ENCODE measurements around the gene SPEN.
"Not testable (repeated sequence)": the region's sequence is repeated elsewhere in the genome, so short reads cannot be mapped to it uniquely, and the experiment has no call there.

Gene SPEN

GRCh38 chr1:15895233-15895632 lies 47.7 kb downstream of the SPEN start:
- Histone ChIP-seq H3K4ac (ENCODE audit: low read length) (no peak overlapping the region), H3K4me1 (ENCODE audit: control insufficient read depth in 2 of 2, insufficient read depth in 1 of 2, low read depth in 1 of 2, low read length in 2 of 2) (no peaks in the 10 kb centered on the region), H3K4me3 (ENCODE audit: low read length in 2 of 2) (no peak overlapping the region), H3K18ac (ENCODE audit: low read length) (no peak overlapping the region), H3K36me3 (replicated peaks in 1 of 2; ENCODE audit: control insufficient read depth in 2 of 2, insufficient read depth in 2 of 2, low read length in 2 of 2) (peaks cover 0 to 71% of the 10 kb centered on the region in 2 donors), H4K8ac (ENCODE audit: low read depth, low read length) (no peak overlapping the region), H3K9me3 (replicated peaks in 1 of 2; ENCODE audit: control insufficient read depth in 2 of 2, insufficient read depth in 1 of 2, low read depth in 1 of 2, low read length in 2 of 2) (peaks cover 0 to 6% of the 10 kb centered on the region in 2 donors), H2BK5ac (ENCODE audit: low read length) (no peak overlapping the region), H2BK15ac (ENCODE audit: low read length) (no peak overlapping the region), H3K4me2 (ENCODE audit: insufficient read depth, low read length, poor library complexity, severe bottlenecking) (no peak overlapping the region), H2BK12ac (ENCODE audit: low read length) (no peak overlapping the region), H3K27ac (replicated peaks; ENCODE audit: low read length) (no peak overlapping the region), H2BK120ac (ENCODE audit: low read depth, low read length) (no peak overlapping the region), H3K79me1 (ENCODE audit: low read depth, low read length) (peaks cover 3% of the 10 kb centered on the region), H3K23ac (ENCODE audit: low read depth, low read length, poor library complexity) (no peak overlapping the region), H2AK5ac (ENCODE audit: low read depth, low read length) (no peak overlapping the region), H3K9ac (ENCODE audit: low read depth, low read length, poor library complexity) (no peak overlapping the region), H3K14ac (ENCODE audit: low read length) (no peak overlapping the region), H2AFZ (ENCODE audit: low read length) (no peak overlapping the region), H3K27me3 (ENCODE audit: control insufficient read depth in 3 of 3, insufficient read depth in 3 of 3, low read depth in 1 of 3, low read length in 3 of 3) (no peaks in the 10 kb centered on the region), H4K91ac (ENCODE audit: low read depth, low read length, poor library complexity) (no peak overlapping the region)
- DNase-seq (ENCODE audit: low spot score): no peak

DNA sequence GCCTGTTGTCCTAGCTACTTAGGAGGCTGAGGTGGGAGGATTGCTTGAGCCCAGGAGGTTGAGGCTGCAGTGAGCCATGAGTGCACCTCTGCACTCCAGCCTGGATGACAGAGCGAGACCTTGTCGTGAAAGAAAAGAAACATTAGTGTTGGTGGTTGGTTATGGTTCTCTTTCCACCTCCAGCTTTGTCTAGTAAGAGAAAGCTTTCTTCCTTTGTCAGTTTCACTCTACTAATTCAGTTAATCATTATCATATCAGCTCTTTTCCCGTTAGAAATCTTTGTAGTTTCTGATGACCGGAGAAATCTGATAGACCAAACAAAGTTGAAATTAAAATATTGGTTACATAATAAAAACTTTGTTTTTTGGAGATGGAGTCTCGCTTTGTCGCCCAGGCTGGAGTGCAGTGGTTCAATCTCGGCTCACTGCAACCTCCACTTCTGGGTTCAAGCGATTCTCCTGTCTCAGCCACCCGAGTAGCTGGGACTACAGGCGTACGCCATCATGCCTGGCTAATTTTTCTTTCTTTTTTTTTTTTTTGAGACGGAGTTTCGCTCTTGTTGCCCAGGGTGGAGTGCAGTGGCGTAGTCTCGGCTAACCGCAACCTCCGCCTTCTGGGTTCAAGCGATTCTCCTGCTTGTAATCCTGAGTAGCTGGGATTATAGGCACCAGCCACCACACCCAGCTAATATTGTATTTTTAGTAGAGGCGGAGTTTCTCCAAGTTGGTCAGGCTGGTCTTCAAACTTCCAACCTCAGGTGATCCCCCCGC lies 49.5 kb downstream of the SPEN start:
- H2BK15ac ChIP-seq (ENCODE audit: low read length); H3K4me1 ChIP-seq (ENCODE audit: control insufficient read depth in 2 of 2, insufficient read depth in 1 of 2, low read depth in 1 of 2, low read length in 2 of 2); H2BK5ac ChIP-seq (ENCODE audit: low read length); H2AK5ac ChIP-seq (ENCODE audit: low read depth, low read length); H3K4me2 ChIP-seq (ENCODE audit: insufficient read depth, low read length, poor library complexity, severe bottlenecking); H2BK12ac ChIP-seq (ENCODE audit: low read length); H3K14ac ChIP-seq (ENCODE audit: low read length); H3K9ac ChIP-seq (ENCODE audit: low read depth, low read length, poor library complexity); H3K27me3 ChIP-seq (ENCODE audit: control insufficient read depth in 3 of 3, insufficient read depth in 3 of 3, low read depth in 1 of 3, low read length in 3 of 3); H3K4ac ChIP-seq (ENCODE audit: low read length); H3K18ac ChIP-seq (ENCODE audit: low read length); H2BK120ac ChIP-seq (ENCODE audit: low read depth, low read length); H3K23ac ChIP-seq (ENCODE audit: low read depth, low read length, poor library complexity); H4K8ac ChIP-seq (ENCODE audit: low read depth, low read length); H2AFZ ChIP-seq (ENCODE audit: low read length); H3K27ac ChIP-seq (replicated peaks; ENCODE audit: low read length); H3K9me3 ChIP-seq (replicated peaks in 1 of 2; ENCODE audit: control insufficient read depth in 2 of 2, insufficient read depth in 1 of 2, low read depth in 1 of 2, low read length in 2 of 2); H3K79me1 ChIP-seq (ENCODE audit: low read depth, low read length); DNase-seq (ENCODE audit: low spot score); H4K91ac ChIP-seq (ENCODE audit: low read depth, low read length, poor library complexity); H3K4me3 ChIP-seq (ENCODE audit: low read length in 2 of 2): not testable (repeated sequence)
- no CpG with 5 or more reads among the region's 20 CpGs for WGBS, 2 donors (ENCODE audit: extremely low coverage in 2 of 2, insufficient read length in 2 of 2, insufficient replicate concordance in 1 of 2)
- H3K36me3 ChIP-seq (replicated peaks in 1 of 2; ENCODE audit: control insufficient read depth in 2 of 2, insufficient read depth in 2 of 2, low read length in 2 of 2): peaks cover 0 to 57% of the 10 kb centered on the region in 2 donors

DNA sequence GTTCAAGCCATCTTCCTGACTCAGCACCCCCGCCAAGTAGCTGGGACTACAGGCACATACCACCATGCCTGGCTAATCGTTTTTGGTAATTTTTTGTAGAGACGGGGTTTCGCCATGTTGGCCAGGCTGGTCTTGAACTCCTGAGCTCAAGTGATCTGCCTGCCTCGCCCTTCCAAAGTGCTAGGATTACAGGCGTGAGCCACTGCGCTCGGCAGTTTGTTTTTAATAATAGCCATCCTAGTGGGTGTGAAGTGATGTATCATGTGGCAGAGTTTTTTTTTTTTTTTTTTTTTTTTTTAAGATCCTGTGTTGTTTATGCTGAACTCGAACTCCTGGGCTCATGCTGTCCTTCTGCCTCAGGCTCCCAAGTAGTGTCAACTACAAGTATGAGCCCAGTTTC lies 51.8 kb downstream of the SPEN start:
- Histone ChIP-seq H3K4ac (ENCODE audit: low read length) (no peak overlapping the region), H3K14ac (ENCODE audit: low read length) (no peak overlapping the region), H3K79me1 (ENCODE audit: low read depth, low read length) (peaks cover 6% of the 10 kb centered on the region), H4K91ac (ENCODE audit: low read depth, low read length, poor library complexity) (no peak overlapping the region), H3K27me3 (ENCODE audit: control insufficient read depth in 3 of 3, insufficient read depth in 3 of 3, low read depth in 1 of 3, low read length in 3 of 3) (no peaks in the 10 kb centered on the region), H3K18ac (ENCODE audit: low read length) (no peak overlapping the region), H2BK120ac (ENCODE audit: low read depth, low read length) (no peak overlapping the region), H3K9ac (ENCODE audit: low read depth, low read length, poor library complexity) (no peak overlapping the region), H2BK5ac (ENCODE audit: low read length) (no peak overlapping the region), H3K9me3 (replicated peaks in 1 of 2; ENCODE audit: control insufficient read depth in 2 of 2, insufficient read depth in 1 of 2, low read depth in 1 of 2, low read length in 2 of 2) (peaks cover 0 to 3% of the 10 kb centered on the region in 2 donors), H2AFZ (ENCODE audit: low read length) (no peak overlapping the region), H4K8ac (ENCODE audit: low read depth, low read length) (no peak overlapping the region), H3K4me3 (ENCODE audit: low read length in 2 of 2) (no peak overlapping the region), H3K27ac (replicated peaks; ENCODE audit: low read length) (no peak overlapping the region), H3K4me2 (ENCODE audit: insufficient read depth, low read length, poor library complexity, severe bottlenecking) (no peak overlapping the region), H2BK15ac (ENCODE audit: low read length) (no peak overlapping the region), H3K36me3 (replicated peaks in 1 of 2; ENCODE audit: control insufficient read depth in 2 of 2, insufficient read depth in 2 of 2, low read length in 2 of 2) (peaks cover 0 to 49% of the 10 kb centered on the region in 2 donors), H3K4me1 (ENCODE audit: control insufficient read depth in 2 of 2, insufficient read depth in 1 of 2, low read depth in 1 of 2, low read length in 2 of 2) (no peaks in the 10 kb centered on the region), H2AK5ac (ENCODE audit: low read depth, low read length) (no peak overlapping the region), H2BK12ac (ENCODE audit: low read length) (no peak overlapping the region), H3K23ac (ENCODE audit: low read depth, low read length, poor library complexity) (no peak overlapping the region)
- no CpG with 5 or more reads among the region's 9 CpGs for WGBS, 2 donors (ENCODE audit: extremely low coverage in 2 of 2, insufficient read length in 2 of 2, insufficient replicate concordance in 1 of 2)
- DNase-seq (ENCODE audit: low spot score): no peak

DNA sequence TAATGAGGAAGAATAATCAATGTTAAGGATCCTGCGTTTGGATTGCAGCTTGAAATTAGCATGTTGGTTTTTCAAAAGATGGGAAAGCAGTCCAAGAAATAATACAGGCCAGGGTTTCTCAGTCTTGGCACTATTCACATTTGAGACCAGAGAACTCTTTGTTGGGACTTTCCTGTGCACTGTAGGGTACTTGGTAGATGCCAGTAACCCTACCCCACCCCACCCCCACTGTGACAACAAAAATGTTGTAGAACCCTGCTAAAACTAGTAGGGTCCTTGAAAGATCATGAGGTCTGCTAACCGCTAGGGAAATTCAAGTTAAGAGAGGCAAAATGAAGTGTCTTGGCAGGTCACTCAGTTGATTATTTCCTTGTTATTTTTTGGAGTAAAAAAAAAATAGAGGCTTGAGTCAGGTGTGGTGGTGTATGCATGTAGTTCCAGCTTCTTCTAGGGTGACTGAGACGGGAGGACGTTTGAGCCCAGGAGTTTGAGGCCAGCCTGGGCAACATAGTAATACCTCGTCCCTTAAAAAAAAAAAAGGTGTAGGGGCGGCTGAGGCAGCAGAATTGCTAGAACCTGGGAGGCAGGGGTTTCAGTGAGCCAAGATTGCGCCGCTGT lies 53.3 kb downstream of the SPEN start:
- no peak overlapping the region for H3K18ac ChIP-seq (ENCODE audit: low read length)
- no peak overlapping the region for H3K14ac ChIP-seq (ENCODE audit: low read length)
- no peak overlapping the region for H3K4ac ChIP-seq (ENCODE audit: low read length)
- H3K23ac ChIP-seq (ENCODE audit: low read depth, low read length, poor library complexity): no peak overlapping the region
- H3K9me3 ChIP-seq (replicated peaks in 1 of 2; ENCODE audit: control insufficient read depth in 2 of 2, insufficient read depth in 1 of 2, low read depth in 1 of 2, low read length in 2 of 2): no peaks in the 10 kb centered on the region
- H2AK5ac ChIP-seq (ENCODE audit: low read depth, low read length): no peak overlapping the region
- H2BK5ac ChIP-seq (ENCODE audit: low read length): no peak overlapping the region
- H2BK120ac ChIP-seq (ENCODE audit: low read depth, low read length): no peak overlapping the region
- H3K4me2 ChIP-seq (ENCODE audit: insufficient read depth, low read length, poor library complexity, severe bottlenecking): no peak overlapping the region
- no CpG with 5 or more reads among the region's 8 CpGs for WGBS, 2 donors (ENCODE audit: extremely low coverage in 2 of 2, insufficient read length in 2 of 2, insufficient replicate concordance in 1 of 2)
- H3K36me3 ChIP-seq (replicated peaks in 1 of 2; ENCODE audit: control insufficient read depth in 2 of 2, insufficient read depth in 2 of 2, low read length in 2 of 2): peaks cover 0 to 48% of the 10 kb centered on the region in 2 donors
- no peak overlapping the region for H3K27ac ChIP-seq (replicated peaks; ENCODE audit: low read length)
- H2AFZ ChIP-seq (ENCODE audit: low read length): no peak overlapping the region
- DNase-seq (ENCODE audit: low spot score): no peak
- H3K27me3 ChIP-seq (ENCODE audit: control insufficient read depth in 3 of 3, insufficient read depth in 3 of 3, low read depth in 1 of 3, low read length in 3 of 3): no peaks in the 10 kb centered on the region
- H2BK15ac ChIP-seq (ENCODE audit: low read length): no peak overlapping the region
- no peak overlapping the region for H4K91ac ChIP-seq (ENCODE audit: low read depth, low read length, poor library complexity)
- H4K8ac ChIP-seq (ENCODE audit: low read depth, low read length): no peak overlapping the region
- H3K79me1 ChIP-seq (ENCODE audit: low read depth, low read length): peaks cover 6% of the 10 kb centered on the region
- no peak overlapping the region for H3K4me3 ChIP-seq (ENCODE audit: low read length in 2 of 2)
- no peak overlapping the region for H2BK12ac ChIP-seq (ENCODE audit: low read length)
- no peaks in the 10 kb centered on the region for H3K4me1 ChIP-seq (ENCODE audit: control insufficient read depth in 2 of 2, insufficient read depth in 1 of 2, low read depth in 1 of 2, low read length in 2 of 2)
- H3K9ac ChIP-seq (ENCODE audit: low read depth, low read length, poor library complexity): no peak overlapping the region
